Caki2 (cell line): ENCODE data around the gene RPL31. TPM values are rescaled to one million over a fixed set of nuclear protein-coding genes. Genes with fewer than 3 reads are reported as not detected.
A peak's percentile ranks its signal among the peaks of the same experiment; 100 is the strongest.

Experiments used
- DNase-seq: peaks from one replicate; pipeline ENCODE4 v3.0.0-alpha.2; 2015; ENCODE audit warnings: low read depth
- in situ Hi-C: cut with HindIII; loops from 2 replicates; pipeline ENCODE4 v1.10.0; 2016; ENCODE audit warnings: low sequenced_read_pairs, low pct_unique_long_range_greater_than_20kb, mixed read lengths
- total RNA-seq: library from RNA; depleted of rRNA; stranded (reverse); fragments of >200 nt; shearing (Covaris generic); gene quantifications from 2 replicates; pipeline ENCODE4 v1.2.3, GENCODE V29; 2014; ENCODE audit warnings: low replicate concordance

RPL31 gene
- total RNA-seq, 1 experiment from 2014 or later, result 1,520 TPM

GRCh38 chr2:100971221-100971620 lies 30.9 kb upstream of the RPL31 start:
- DNase-seq, result no peak
- in situ Hi-C loops, result no loop called here

DNA sequence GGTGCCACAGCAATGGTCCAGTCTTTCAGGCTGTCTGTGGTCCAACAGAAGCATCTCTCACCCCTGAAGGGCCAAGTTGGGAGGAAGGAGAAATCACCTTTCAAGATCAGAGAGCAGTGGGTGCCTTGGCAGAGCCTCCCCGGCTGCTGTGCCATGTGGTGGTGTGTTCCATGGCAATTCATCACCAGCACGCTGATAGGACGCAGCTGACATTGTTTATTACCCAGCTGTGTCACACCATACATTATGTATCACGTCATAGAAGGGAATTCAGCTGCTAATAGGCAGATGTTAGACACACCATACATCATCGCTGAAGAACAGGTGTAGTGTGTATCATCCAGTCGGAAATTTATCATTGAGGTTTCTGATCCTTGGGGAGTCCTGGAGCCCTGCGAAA lies 29.6 kb upstream of the RPL31 start:
- in situ Hi-C loops, result no loop called here
- no peak for DNase-seq

GRCh38 chr2:100974712-100975520 lies 27.2 kb upstream of the RPL31 start:
- DNase-seq, result no peak
- in situ Hi-C loops, result no loop called here

- no peak for DNase-seq
- in situ Hi-C loops, result no loop called here
Measured at GRCh38 chr2:100975521-100975785, 26.6 kb upstream of the RPL31 start.

DNA sequence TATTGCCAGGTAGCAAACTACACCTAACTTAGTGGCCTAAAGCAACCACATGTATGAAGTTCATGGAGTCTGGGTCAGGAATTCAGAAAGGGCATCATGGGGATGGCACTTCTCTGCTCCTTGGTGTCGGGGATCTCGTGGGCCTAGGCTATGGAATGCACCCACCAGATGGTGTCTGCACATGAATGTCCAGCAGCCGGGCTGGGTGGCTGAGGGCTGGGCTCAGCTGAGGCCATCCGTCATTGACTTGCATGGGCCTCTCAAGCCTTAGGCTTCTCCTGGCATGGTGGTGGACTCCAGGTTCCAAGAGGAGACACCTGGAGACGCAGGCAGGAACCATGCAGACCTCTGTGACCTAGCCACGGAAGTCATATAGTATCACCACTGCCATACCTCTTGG lies 26.0 kb upstream of the RPL31 start:
- DNase-seq, result no peak
- in situ Hi-C loops, result no loop called here

DNA sequence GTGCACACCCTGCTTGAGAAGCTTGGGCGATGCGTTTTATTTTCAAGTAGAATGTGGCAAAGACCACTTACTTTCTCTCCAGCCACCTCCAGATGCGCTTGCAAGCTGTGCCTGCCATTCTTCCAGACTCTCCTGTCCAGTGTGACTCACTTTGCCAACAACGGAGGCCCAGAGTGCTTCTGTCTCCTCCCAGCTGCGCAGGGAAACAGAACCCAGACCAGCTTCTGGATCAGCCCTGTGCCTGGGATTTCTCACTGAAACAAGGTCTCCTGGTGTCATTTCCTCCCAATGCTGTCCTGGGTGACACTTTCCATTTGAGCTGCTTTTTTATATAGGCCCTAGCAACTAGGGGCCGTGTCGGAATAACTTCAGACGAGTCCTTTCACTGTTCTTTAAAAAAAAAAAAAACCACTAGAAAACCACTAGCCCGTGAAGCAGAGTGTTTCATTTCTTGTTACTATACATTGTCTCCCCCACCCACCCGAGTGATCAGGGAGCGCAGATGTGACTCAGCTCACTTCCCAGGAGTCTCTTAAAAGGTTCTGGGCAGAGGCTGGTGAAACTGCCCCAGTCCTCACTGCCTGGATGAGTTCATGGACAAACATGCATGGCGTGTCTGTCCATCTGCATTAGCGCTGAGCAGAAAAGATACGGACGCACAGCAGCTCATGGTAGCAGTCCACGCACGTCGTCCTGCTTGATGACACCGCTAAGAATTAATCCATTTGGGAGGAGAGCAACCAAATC lies 25.3 kb upstream of the RPL31 start:
- in situ Hi-C loops, result no loop called here
- DNase-seq, result peak; percentile 82

- DNase-seq, result no peak
- in situ Hi-C loops, result no loop called here
Measured at GRCh38 chr2:100977511-100977910, 24.6 kb upstream of the RPL31 start.

DNA sequence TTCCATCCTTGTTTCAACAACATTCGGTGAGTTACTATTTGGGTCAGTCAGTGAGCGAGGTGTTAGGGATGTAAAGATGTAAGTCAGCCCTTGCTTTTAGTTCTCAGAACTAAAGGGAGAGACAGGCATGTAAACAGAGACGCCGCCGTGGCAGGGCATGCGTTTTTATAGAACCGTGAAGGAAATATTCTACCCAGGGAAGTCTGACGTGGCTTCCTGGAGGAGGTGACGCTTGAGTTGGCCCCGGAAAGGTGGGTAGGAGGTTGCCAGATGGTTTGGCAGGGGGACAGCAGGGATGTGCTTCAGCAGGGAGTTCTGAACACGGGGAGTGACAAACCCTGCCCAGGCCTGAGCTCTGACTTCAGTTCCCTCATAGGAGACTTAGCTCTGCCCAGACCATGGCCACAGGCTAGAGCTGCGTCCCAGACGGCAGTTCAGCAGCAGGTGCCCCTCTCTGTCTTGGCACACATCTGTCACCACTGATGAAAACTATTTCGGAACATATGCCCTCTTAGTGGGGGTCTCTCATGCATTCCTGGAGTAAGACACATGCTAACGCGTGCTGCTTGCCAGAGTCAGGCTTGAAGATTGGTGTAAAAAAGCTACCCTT lies 23.4 kb upstream of the RPL31 start:
- no peak for DNase-seq
- in situ Hi-C loops, result no loop called here

GRCh38 chr2:100980046-100980445 lies 22.0 kb upstream of the RPL31 start:
- in situ Hi-C loops, result no loop called here
- no peak for DNase-seq

- no peak for DNase-seq
Measured at GRCh38 chr2:100981011-100981410, 21.1 kb upstream of the RPL31 start.

GRCh38 chr2:100982431-100982861 lies 19.6 kb upstream of the RPL31 start:
- in situ Hi-C loops, result no loop called here
- no peak for DNase-seq

More at GRCh38 chr2:100981011-100981410, 21.1 kb upstream of the RPL31 start:
- in situ Hi-C loops, result no loop called here

DNA sequence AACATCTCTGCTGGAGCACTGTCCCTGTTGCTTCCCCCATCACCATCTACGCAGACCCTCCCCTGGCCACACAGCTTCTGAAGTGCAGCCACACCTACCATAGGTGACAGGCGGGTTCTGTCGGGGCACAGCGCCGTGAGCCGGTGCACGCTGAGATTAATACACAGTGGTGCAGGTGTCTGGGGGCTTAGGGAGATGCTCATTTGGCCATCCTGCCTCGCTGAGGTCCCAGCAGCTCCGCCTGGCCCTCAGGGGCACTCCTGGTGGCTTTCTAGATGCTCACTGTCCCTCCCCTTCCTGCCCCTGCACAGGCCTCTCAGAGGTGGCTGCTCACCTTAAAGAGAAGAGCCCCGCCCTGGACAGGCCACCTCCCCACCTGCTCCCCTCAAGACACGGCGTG lies 18.9 kb upstream of the RPL31 start:
- DNase-seq, result no peak
- in situ Hi-C loops, result no loop called here

DNA sequence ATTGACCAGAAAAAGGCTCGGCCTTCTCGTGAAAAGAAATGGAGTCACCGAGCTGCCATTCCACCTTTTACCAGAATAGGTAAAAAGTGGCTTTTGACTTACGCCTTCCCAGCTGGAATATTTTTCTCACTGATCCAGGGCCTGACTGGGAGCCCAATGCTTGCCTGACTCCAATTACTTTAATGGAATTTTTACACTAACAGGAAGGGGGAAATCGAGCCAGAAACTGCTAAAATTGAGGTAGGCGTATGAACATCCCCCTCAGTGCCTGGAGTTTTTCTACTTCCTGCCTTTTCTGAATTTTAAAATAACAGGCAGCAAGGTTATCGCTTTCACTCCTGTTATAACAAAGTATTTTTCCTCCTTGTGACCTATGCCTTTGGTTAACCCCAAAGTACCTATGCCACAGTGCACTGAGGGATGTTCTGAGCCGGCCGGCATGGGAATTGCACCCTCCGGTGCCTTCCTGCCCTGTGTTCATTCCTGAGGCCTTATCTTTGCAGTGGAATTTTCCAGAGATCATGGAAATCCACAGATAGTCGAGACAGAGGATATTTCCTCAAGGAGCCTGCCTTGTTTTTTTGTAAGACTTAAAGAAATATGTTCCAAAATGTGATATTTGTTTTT lies 18.3 kb upstream of the RPL31 start:
- in situ Hi-C loops, result no loop called here
- no peak for DNase-seq

GRCh38 chr2:100984892-100985307 lies 17.2 kb upstream of the RPL31 start:
- DNase-seq, result peak; percentile 64
- in situ Hi-C loops, result no loop called here

GRCh38 chr2:100986157-100986556 lies 15.9 kb upstream of the RPL31 start:
- DNase-seq, result no peak
- in situ Hi-C loops, result no loop called here

DNA sequence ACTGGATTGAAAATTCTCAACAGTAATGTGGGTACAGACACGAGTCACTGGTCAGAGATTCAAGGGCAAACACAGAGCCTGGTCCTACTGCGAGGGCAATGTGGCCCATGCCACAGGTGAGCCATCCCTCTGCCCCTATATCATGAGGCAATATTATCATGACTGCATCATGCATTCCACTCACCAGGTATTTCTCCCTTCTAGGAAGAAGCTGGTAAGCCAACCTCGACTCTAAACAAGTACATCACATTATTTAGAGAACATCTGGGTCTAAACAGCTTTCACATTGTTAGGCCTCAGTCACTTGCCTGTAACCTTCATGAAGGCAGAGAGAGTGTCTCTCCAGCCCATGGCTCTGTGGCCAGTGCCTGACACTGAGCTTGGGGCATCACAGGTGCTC lies 14.6 kb upstream of the RPL31 start:
- in situ Hi-C loops, result no loop called here
- no peak for DNase-seq

DNA sequence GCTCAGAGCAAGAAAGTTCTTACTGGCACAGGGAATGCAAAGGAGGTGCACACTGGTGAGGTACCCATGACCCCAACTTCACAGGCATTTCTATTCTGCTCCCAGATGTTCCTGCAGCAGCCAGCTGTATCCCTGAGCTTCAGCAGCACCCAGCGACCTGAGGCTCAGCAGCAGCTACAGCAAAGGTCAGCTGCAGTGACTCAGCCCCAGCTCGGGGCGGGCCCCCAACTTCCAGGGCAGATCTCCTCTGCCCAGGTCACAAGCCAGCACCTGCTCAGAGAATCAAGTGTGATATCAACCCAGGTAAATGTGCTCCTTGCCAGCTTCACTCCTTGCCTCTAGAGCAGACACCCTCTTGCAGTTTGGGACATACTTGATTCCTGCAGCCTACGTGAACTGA lies 14.1 kb upstream of the RPL31 start:
- no peak for DNase-seq
- in situ Hi-C loops, result no loop called here

GRCh38 chr2:100988630-100989417 lies 13.3 kb upstream of the RPL31 start:
- no peak for DNase-seq
- in situ Hi-C loops, result no loop called here
